H1 (cell line): ENCODE measurements around the gene SH3D19. TPM values are rescaled to one million over a fixed set of nuclear protein-coding genes. Genes with fewer than 3 reads are reported as not detected.

ENCODE experiments used
- CTCF ChIA-PET: fragments of 300-600 bp; sonication (Branson Sonifier 250); formaldehyde crosslinking; loops from one replicate; lab custom pipeline; 2021; ENCODE audit not compliant: partially characterized antibody; lab: Charles Lee
- POLR2A ChIA-PET: fragments of 300-600 bp; sonication (Branson Sonifier 250); formaldehyde crosslinking; loops from one replicate; lab custom pipeline; 2021; ENCODE audit warnings: inconsistent platforms; ENCODE audit not compliant: partially characterized antibody; lab: Charles Lee
- DNase-seq, 2 experiments: peaks; one replicate each; pipeline versions ENCODE4 v3.0.0 to v3.0.0-alpha.2; 2010 to 2022; ENCODE audit warnings: low spot score in 2 of 2, low read depth in 1 of 2, mixed read lengths in 1 of 2
- FAIRE-seq: peaks from 2 replicates; lab custom pipeline; 2011; peaks lifted over from hg19 to GRCh38; lab: Jason Lieb, UNC
- H2AFZ ChIP-seq: 2 replicates; pipeline ENCODE4 v1.8.1; 2012; ENCODE audit warnings: low read length, inconsistent platforms
- H2AK5ac ChIP-seq: 2 replicates; pipeline ENCODE4 v1.6.1; 2013; ENCODE audit warnings: low read depth, low read length
- H2BK120ac ChIP-seq: replicated peaks from 2 replicates; pipeline ENCODE3; 2013; ENCODE audit warnings: low read depth, low read length, inconsistent platforms
- H2BK12ac ChIP-seq: 2 replicates; pipeline ENCODE4 v1.6.1; 2013; ENCODE audit warnings: low read depth, low read length
- H2BK15ac ChIP-seq: 2 replicates; pipeline ENCODE4 v1.6.1; 2013; ENCODE audit warnings: low read length
- H2BK20ac ChIP-seq: 2 replicates; pipeline ENCODE4 v1.6.1; 2013; ENCODE audit warnings: low read length
- H2BK5ac ChIP-seq: 2 replicates; pipeline ENCODE4 v1.6.1; 2013; ENCODE audit warnings: low read depth, low read length
- H3K14ac ChIP-seq: 2 replicates; pipeline ENCODE4 v1.6.1; 2013; ENCODE audit warnings: inconsistent platforms; ENCODE audit not compliant: insufficient read length
- H3K18ac ChIP-seq: 2 replicates; pipeline ENCODE4 v1.6.1; 2013; ENCODE audit warnings: low read length; ENCODE audit errors: extremely low read depth
- H3K23ac ChIP-seq: 2 replicates; pipeline ENCODE4 v1.6.1; 2013; ENCODE audit warnings: inconsistent platforms; ENCODE audit not compliant: insufficient read length
- H3K23me2 ChIP-seq: 2 replicates; pipeline ENCODE4 v1.6.1; 2013; ENCODE audit warnings: low read depth, low read length
- H3K27ac ChIP-seq: 2 replicates; pipeline ENCODE4 v1.6.1; 2011; ENCODE audit warnings: low read depth, low read length, inconsistent platforms
- H3K27me3 ChIP-seq, 4 experiments: replicated peaks in 1 of 4; 1 replicate in 1 of 4; 2 replicates in 3 of 4; pipeline versions ENCODE4 v1.6.1 to v1.8.1; 2011 to 2013; ENCODE audit warnings: low read length in 3 of 4, mild to moderate bottlenecking in 3 of 4, inconsistent platforms in 2 of 4, mixed read lengths in 2 of 4, moderate library complexity in 1 of 4; ENCODE audit not compliant: control insufficient read depth in 3 of 4, insufficient read depth in 3 of 4; ENCODE audit errors: extremely low read depth in 1 of 4
- H3K36me3 ChIP-seq, 4 experiments: 2 replicates each; pipeline versions ENCODE4 v1.6.1 to v1.8.1; 2011 to 2013; ENCODE audit warnings: mild to moderate bottlenecking in 4 of 4, low read length in 3 of 4, moderate library complexity in 2 of 4, control low read depth in 1 of 4, inconsistent platforms in 1 of 4; ENCODE audit not compliant: insufficient read depth in 4 of 4, control insufficient read depth in 2 of 4
- H3K4ac ChIP-seq: replicated peaks from 2 replicates; pipeline ENCODE3; 2013; ENCODE audit warnings: low read length, low read depth, mixed read lengths, inconsistent platforms; ENCODE audit not compliant: insufficient read length
- H3K4me1 ChIP-seq, 4 experiments: replicated peaks in 1 of 4; 1 replicate in 1 of 4; 2 replicates in 3 of 4; pipeline versions ENCODE4 v1.6.1 to v1.8.1; 2011 to 2013; ENCODE audit warnings: low read length in 3 of 4, inconsistent platforms in 2 of 4, mixed read lengths in 1 of 4; ENCODE audit not compliant: insufficient read depth in 4 of 4, control insufficient read depth in 3 of 4
- H3K4me2 ChIP-seq, 2 experiments: 2 replicates each; pipeline versions ENCODE4 v1.6.1 to v1.8.1; 2011 to 2013; ENCODE audit warnings: low read depth in 2 of 2, low read length in 2 of 2, control low read depth in 1 of 2, inconsistent platforms in 1 of 2, mild to moderate bottlenecking in 1 of 2; ENCODE audit not compliant: insufficient read depth in 1 of 2
- H3K4me3 ChIP-seq, 4 experiments: fragments of 200-600, 300-600 bp in 1 of 4; sonication (generic), shearing (Covaris generic), sonication (Bioruptor Twin) in 1 of 4; 2 replicates each; pipeline versions ENCODE4 v1.5.1 to v1.8.1; 2011 to 2016; ENCODE audit warnings: low read length in 4 of 4, low read depth in 3 of 4, control low read depth in 2 of 4, inconsistent platforms in 2 of 4, mild to moderate bottlenecking in 2 of 4, mixed read lengths in 1 of 4, moderate library complexity in 1 of 4; ENCODE audit not compliant: insufficient read depth in 2 of 4; ENCODE audit errors: extremely low read depth in 1 of 4
- H3K56ac ChIP-seq: replicated peaks from 2 replicates; pipeline ENCODE3; 2013; ENCODE audit warnings: low read depth, mild to moderate bottlenecking, mixed read lengths, low read length, inconsistent platforms; ENCODE audit not compliant: insufficient read length
- H3K79me1 ChIP-seq: 2 replicates; pipeline ENCODE4 v1.6.1; 2013; ENCODE audit warnings: low read depth, low read length, control low read depth
- H3K79me2 ChIP-seq, 2 experiments: 2 replicates each; pipeline versions ENCODE4 v1.6.1 to v1.8.1; 2012 to 2013; ENCODE audit warnings: low read length in 2 of 2, mild to moderate bottlenecking in 2 of 2, inconsistent platforms in 1 of 2; ENCODE audit not compliant: insufficient read depth in 2 of 2, control insufficient read depth in 1 of 2
- H3K9ac ChIP-seq, 4 experiments: replicated peaks in 1 of 4; 1 replicate in 1 of 4; 2 replicates in 3 of 4; pipeline versions ENCODE4 v1.6.1 to v1.8.1; 2011 to 2013; ENCODE audit warnings: low read depth in 3 of 4, low read length in 3 of 4, control low read depth in 2 of 4, mild to moderate bottlenecking in 2 of 4, moderate library complexity in 2 of 4, inconsistent platforms in 1 of 4; ENCODE audit errors: extremely low read depth in 1 of 4
- H3K9me3 ChIP-seq, 2 experiments: 2 replicates each; pipeline versions ENCODE4 v1.6.1 to v1.8.1; 2012 to 2013; ENCODE audit warnings: mild to moderate bottlenecking in 2 of 2, moderate library complexity in 2 of 2, control low read depth in 1 of 2, inconsistent platforms in 1 of 2, low read depth in 1 of 2, low read length in 1 of 2, mixed read lengths in 1 of 2; ENCODE audit not compliant: insufficient read depth in 2 of 2
- H4K20me1 ChIP-seq, 2 experiments: replicated peaks in 1 of 2; 2 replicates each; pipeline versions ENCODE3 to v1.8.1; 2011 to 2013; ENCODE audit warnings: inconsistent platforms in 2 of 2, low read length in 2 of 2, mild to moderate bottlenecking in 1 of 2; ENCODE audit not compliant: insufficient read depth in 2 of 2, control insufficient read depth in 1 of 2
- H4K5ac ChIP-seq: 2 replicates; pipeline ENCODE4 v1.6.1; 2013; ENCODE audit warnings: low read length, low read depth, mixed read lengths, inconsistent platforms; ENCODE audit not compliant: insufficient read length
- H4K8ac ChIP-seq: 2 replicates; pipeline ENCODE4 v1.8.0; 2013; ENCODE audit warnings: mild to moderate bottlenecking, moderate library complexity, low read length, inconsistent platforms; ENCODE audit not compliant: insufficient read depth; ENCODE audit errors: extremely low read depth
- H4K91ac ChIP-seq: replicated peaks from 2 replicates; pipeline ENCODE3; 2013; ENCODE audit warnings: low read length, mixed read lengths, inconsistent platforms; ENCODE audit not compliant: insufficient read length
- ASH2L ChIP-seq: fragments of 200-600, 300-600 bp; sonication (generic); IDR thresholded peaks from one replicate; pipeline ENCODE4 v1.7.1; 2017; ENCODE audit warnings: low read length
- ATF3 ChIP-seq: IDR thresholded peaks from 2 replicates; pipeline ENCODE4 v1.6.1; 2011; ENCODE audit warnings: low read depth, mild to moderate bottlenecking, low read length; ENCODE audit not compliant: insufficient read depth
- BRCA1 ChIP-seq: IDR thresholded peaks from 2 replicates; pipeline ENCODE4 v1.6.1; 2012; ENCODE audit warnings: low read depth, low read length, improper control_type of control experiment
- CTBP2 ChIP-seq: IDR thresholded peaks from 2 replicates; pipeline ENCODE4 v1.7.0; 2011; ENCODE audit warnings: borderline replicate concordance, mild to moderate bottlenecking, moderate library complexity, mixed read lengths, low read length; ENCODE audit not compliant: insufficient read depth, insufficient read length
- JUN ChIP-seq: IDR thresholded peaks from 2 replicates; pipeline ENCODE4 v1.6.1; 2011; ENCODE audit warnings: low read depth, mild to moderate bottlenecking, improper control_type of control experiment, low read length
- PHF8 ChIP-seq: fragments of 200-600 bp; sonication (generic); conservative IDR thresholded peaks from 2 replicates; pipeline ENCODE4 v1.7.1; 2012; ENCODE audit warnings: low read depth, mild to moderate bottlenecking, inconsistent platforms, low read length, moderate library complexity
- RAD21 ChIP-seq, 2 experiments: IDR thresholded peaks in 1 of 2; conservative IDR thresholded peaks in 1 of 2; 2 replicates each; pipeline ENCODE4 v1.6.1; 2011; ENCODE audit warnings: low read depth in 2 of 2, low read length in 2 of 2, improper control_type of control experiment in 1 of 2, inconsistent platforms in 1 of 2, mild to moderate bottlenecking in 1 of 2, moderate library complexity in 1 of 2
- RBBP5 ChIP-seq: IDR thresholded peaks from 2 replicates; pipeline ENCODE4 v1.7.1; 2012; ENCODE audit warnings: low read depth, mild to moderate bottlenecking, inconsistent platforms, low read length, moderate library complexity, borderline replicate concordance
- TAF1 ChIP-seq: IDR thresholded peaks from 2 replicates; pipeline ENCODE4 v1.6.1; 2011; ENCODE audit warnings: mild to moderate bottlenecking, low read depth, low read length
- WGBS, 2 experiments: shearing (Covaris generic) in 1 of 2; methylation state at CpG; one replicate each; pipeline versions ENCODE4 v1.1.6 to v1.1.7; 2013 to 2015; ENCODE audit warnings: low lambda C conversion rate in 2 of 2, mixed read lengths in 2 of 2, inconsistent platforms in 1 of 2, low coverage in 1 of 2, missing lambda C conversion rate in 1 of 2; ENCODE audit not compliant: insufficient replicate concordance in 2 of 2, insufficient coverage in 1 of 2, insufficient read length in 1 of 2; ENCODE audit errors: extremely low coverage in 1 of 2, missing lambda C conversion rate in 1 of 2; 5-methylcytosine and 5-hydroxymethylcytosine counted together
- polyA plus RNA-seq, 7 experiments: library from polyadenylated mRNA; depleted of rRNA in 3 of 7; stranded (reverse) in 5 of 7; unstranded in 2 of 7; fragments of >200 nt in 5 of 7; fragments of 200-250 nt in 2 of 7; gene quantifications; 1 replicate in 5 of 7; 2 replicates in 1 of 7; 4 replicates in 1 of 7; pipeline versions ENCODE4 v1.2.1 to v1.2.3, GENCODE V29; 2011 to 2013; ENCODE audit warnings: missing spikeins in 2 of 7, mixed read lengths in 2 of 7
- total RNA-seq: library from RNA; stranded (reverse); fragmentation: NEBNext Ultra II Directional; extraction: Animal tissue kit (Norgen Biotek cat#: 25700); gene quantifications from 2 replicates; pipeline ENCODE4 v1.2.1, GENCODE V29; 2021

SH3D19 gene
- total and polyA plus RNA-seq, 2 of the 8 experiments (the other 6 are each of a cell fraction or from before 2014, with no cell fraction given): 11.7 to 51.3 TPM

GRCh38 chr4:151114986-151115385 is 210.4 kb downstream of the SH3D19 start:
- Histone ChIP-seq H2BK12ac (no peak overlapping the region), H3K14ac (no peak overlapping the region), H3K27me3 (no peaks in the 10 kb centered on the region), H2BK15ac (no peak overlapping the region), H2BK20ac (no peak overlapping the region), H3K9me3 (no peaks in the 10 kb centered on the region), H3K4me2 (no peak overlapping the region), H3K4ac (no peak overlapping the region), H2AK5ac (no peak overlapping the region), H3K23ac (no peak overlapping the region), H3K23me2 (no peaks in the 10 kb centered on the region; the same call in 1 of the 2 replicates), H2BK120ac (no peak overlapping the region), H3K9ac (no peak overlapping the region), H4K91ac (no peak overlapping the region), H3K56ac (no peak overlapping the region), H4K8ac (no peak overlapping the region), H4K20me1 (peaks cover 0 to 4% of the 10 kb centered on the region in 2 experiments), H3K36me3 (peaks cover 0 to 7% (median 2%) of the 10 kb centered on the region in 4 experiments; a peak in 3 of 8 replicates), H2AFZ (no peak overlapping the region), H3K4me3 (no peak overlapping the region), H4K5ac (no peak overlapping the region), H3K4me1 (no peaks in the 10 kb centered on the region), H2BK5ac (no peak overlapping the region), H3K18ac (no peak overlapping the region), H3K79me1 (no peaks in the 10 kb centered on the region), H3K27ac (no peak overlapping the region), H3K79me2 (no peaks in the 10 kb centered on the region)
- no peak for TF ChIP-seq CTBP2
- TF ChIP-seq PHF8: no peak
- TF ChIP-seq RAD21 (IDR thresholded peaks at IDR 0.05 in 1 of 2, conservative IDR thresholded peaks at IDR 0.05 in 1 of 2; ENCODE audit: low read depth in 2 of 2, low read length in 2 of 2): no peak
- TF ChIP-seq JUN: no peak
- TF ChIP-seq ASH2L: no peak
- no peak for TF ChIP-seq RBBP5
- no peak for TF ChIP-seq BRCA1
- TF ChIP-seq TAF1: no peak
- TF ChIP-seq ATF3: no peak
- POLR2A ChIA-PET: interaction anchor here (6.6 kb wide), 1 partner anchor 12 kb away, joined by 145 read pairs; the partner anchor contains the start of gene RPS3A
- CTCF ChIA-PET: interaction anchor here (0.6 to 1.0 kb wide), 4 partner anchors 24 to 1046 kb away, joined by 3 to 4 read pairs (median 3); partner anchors contain the start of gene PRSS48
- WGBS, 2 experiments: 90% methylated on average over 5 of the region's 5 CpGs; no CpG with 5 or more reads in 1 of the 2 experiments
- DNase-seq (no peak), FAIRE-seq (no peak)
